Gastroesophageal sphincter (tissue), 3 donors: ENCODE results near the gene OS9.

ENCODE experiments used
- CTCF ChIP-seq, 4 experiments: fragments of 200-600 bp in 2 of 4; fragments of 450-650 bp in 2 of 4; sonication (generic) in 1 of 4; IDR thresholded peaks; one replicate each; pipeline ENCODE4 v1.5.1; 2017 to 2019; ENCODE audit warnings: antibody characterized with exemption in 4 of 4, mild to moderate bottlenecking in 2 of 4, moderate library complexity in 2 of 4
- EP300 ChIP-seq: sonication (generic); formaldehyde crosslinking; IDR thresholded peaks from one replicate; pipeline ENCODE4 v1.6.1; 2017; ENCODE audit warnings: antibody characterized with exemption, mild to moderate bottlenecking
- POLR2A ChIP-seq, 2 donors: fragments of 450-650 bp; IDR thresholded peaks; one replicate each; pipeline ENCODE4 v1.6.1; 2017; ENCODE audit warnings: antibody characterized with exemption in 2 of 2, mild to moderate bottlenecking in 2 of 2, moderate library complexity in 1 of 2
- POLR2AphosphoS5 ChIP-seq: sonication (generic); formaldehyde crosslinking; IDR thresholded peaks from one replicate; pipeline ENCODE4 v1.6.1; 2017; ENCODE audit warnings: antibody characterized with exemption

GRCh38 chr12:57741844-57742738 lies 48.2 kb downstream of the OS9 start:
- TF ChIP-seq CTCF (IDR thresholded peaks at IDR 0.05) = no peak
- no peak for TF ChIP-seq POLR2A (IDR thresholded peaks at IDR 0.05)
- TF ChIP-seq POLR2AphosphoS5 = no peak
- no peak for TF ChIP-seq EP300
